Neural progenitor cell (in vitro differentiated cells): ENCODE data around the gene ARVCF. TPM values are rescaled to one million over a fixed set of nuclear protein-coding genes. Genes with fewer than 3 reads are reported as not detected.

ENCODE experiments used
- DNase-seq: peaks from one replicate; pipeline ENCODE4 v3.0.0-alpha.2; 2016; ENCODE audit warnings: low spot score
- H2AFZ ChIP-seq: fragments of 200-600 bp; sonication (generic); replicated peaks from 2 replicates; pipeline ENCODE4 v1.6.1; 2016; ENCODE audit warnings: antibody characterized with exemption
- H3F3A ChIP-seq: fragments of 200-600 bp; sonication (generic); 2 replicates; pipeline ENCODE4 v1.6.1; 2016; ENCODE audit warnings: antibody characterized with exemption, low read depth
- H3K27ac ChIP-seq: fragments of 200-600 bp; sonication (generic); 2 replicates; pipeline ENCODE4 v1.5.1; 2016; ENCODE audit warnings: mild to moderate bottlenecking
- H3K27me3 ChIP-seq: fragments of 200-600 bp; sonication (generic); 2 replicates; pipeline ENCODE4 v1.6.1; 2016; ENCODE audit warnings: mild to moderate bottlenecking, moderate library complexity
- H3K36me3 ChIP-seq: fragments of 200-600 bp; sonication (generic); 2 replicates; pipeline ENCODE4 v1.5.1; 2016
- H3K4me1 ChIP-seq: fragments of 200-600 bp; sonication (generic); 2 replicates; pipeline ENCODE4 v1.6.1; 2016; ENCODE audit warnings: mixed run types
- H3K4me2 ChIP-seq: fragments of 200-600 bp; sonication (generic); 2 replicates; pipeline ENCODE4 v1.6.1; 2016
- H3K4me3 ChIP-seq: fragments of 200-600 bp; sonication (generic); 2 replicates; pipeline ENCODE4 v1.5.1; 2016
- H3K79me2 ChIP-seq: fragments of 200-600 bp; sonication (generic); 2 replicates; pipeline ENCODE4 v1.6.1; 2016; ENCODE audit warnings: low read depth
- H3K9ac ChIP-seq: fragments of 200-600 bp; sonication (generic); 2 replicates; pipeline ENCODE4 v1.6.1; 2016
- H3K9me3 ChIP-seq: fragments of 200-600 bp; sonication (generic); 2 replicates; pipeline ENCODE4 v1.5.1; 2016; ENCODE audit warnings: low read depth
- H4K20me1 ChIP-seq: fragments of 200-600 bp; sonication (generic); 2 replicates; pipeline ENCODE4 v1.6.1; 2016; ENCODE audit warnings: low read depth
- H3K27ac Mint-ChIP-seq: 3 replicates; pipeline ENCODE4 v1.8.0; 2021; ENCODE audit warnings: mixed read lengths
- H3K27me3 Mint-ChIP-seq: 2 replicates; pipeline ENCODE4 v1.8.0; 2022; ENCODE audit warnings: low read depth, mild to moderate bottlenecking, inconsistent platforms, moderate library complexity, mixed read lengths; ENCODE audit not compliant: insufficient read depth
- H3K36me3 Mint-ChIP-seq: 3 replicates; pipeline ENCODE4 v1.8.0; 2021; ENCODE audit warnings: mixed read lengths
- H3K4me1 Mint-ChIP-seq: 3 replicates; pipeline ENCODE4 v1.8.0; 2021; ENCODE audit warnings: mixed read lengths
- H3K4me3 Mint-ChIP-seq: 3 replicates; pipeline ENCODE4 v1.8.0; 2021; ENCODE audit warnings: mild to moderate bottlenecking, moderate library complexity, mixed read lengths
- H3K9me3 Mint-ChIP-seq: 3 replicates; pipeline ENCODE4 v1.8.0; 2020; ENCODE audit warnings: mixed read lengths
- CTCF ChIP-seq: fragments of 200-600 bp; sonication (generic); IDR thresholded peaks from 2 replicates; pipeline ENCODE4 v1.5.1; 2017; ENCODE audit warnings: antibody characterized with exemption, mild to moderate bottlenecking
- EZH2 ChIP-seq: fragments of 200-600 bp; sonication (generic); IDR thresholded peaks from 2 replicates; pipeline ENCODE4 v1.6.1; 2017; ENCODE audit warnings: antibody characterized with exemption, mild to moderate bottlenecking, moderate library complexity
- EZH2phosphoT487 ChIP-seq: fragments of 200-600 bp; sonication (generic); IDR thresholded peaks from 2 replicates; pipeline ENCODE4 v1.6.1; 2017; ENCODE audit warnings: antibody characterized with exemption
- total RNA-seq: library from RNA; depleted of rRNA; stranded (reverse); fragments of >200 nt; gene quantifications from 2 replicates; pipeline ENCODE4 v1.2.3, GENCODE V29; 2015; ENCODE audit warnings: low replicate concordance

Gene ARVCF
- total RNA-seq, 1 donor from 2014 or later: 35.4 TPM

GRCh38 chr22:19970479-19971275, 45.9 kb downstream of the ARVCF start:
- no peaks in the 10 kb centered on the region for H3K36me3 ChIP-seq
- no peaks in the 10 kb centered on the region for H3K79me2 ChIP-seq
- H3F3A ChIP-seq: peaks cover 17% of the 10 kb centered on the region
- Mint-ChIP-seq H3K4me3 (peak overlapping the region; percentile 57), H3K9me3 (no peaks in the 10 kb centered on the region), H3K36me3 (peaks cover 4% of the 10 kb centered on the region), H3K4me1 (peaks cover 40% of the 10 kb centered on the region), H3K27me3 (peaks cover 5% of the 10 kb centered on the region), H3K27ac (peak overlapping the region; percentile 82)
- no peak overlapping the region for H3K9ac ChIP-seq
- H3K4me2 ChIP-seq: no peak overlapping the region
- H3K4me1 ChIP-seq: peaks cover 10% of the 10 kb centered on the region
- TF ChIP-seq EZH2 (no peak), EZH2phosphoT487 (no peak), CTCF (peak; percentile 92)
- H4K20me1 ChIP-seq: peaks cover 28% of the 10 kb centered on the region
- no peaks in the 10 kb centered on the region for H3K9me3 ChIP-seq
- peak; percentile 80 for DNase-seq
- H3K27me3 ChIP-seq: no peaks in the 10 kb centered on the region
- no peak overlapping the region for H3K4me3 ChIP-seq
- no peak overlapping the region for H2AFZ ChIP-seq
- no peak overlapping the region for H3K27ac ChIP-seq

GRCh38 chr22:19970031-19970478, 46.6 kb downstream of the ARVCF start:
- Histone ChIP-seq H3K79me2 (no peaks in the 10 kb centered on the region), H3K4me2 (no peak overlapping the region), H3K4me1 (peaks cover 5% of the 10 kb centered on the region), H2AFZ (no peak overlapping the region), H3F3A (peaks cover 17% of the 10 kb centered on the region), H3K27me3 (no peaks in the 10 kb centered on the region), H3K9me3 (no peaks in the 10 kb centered on the region), H3K4me3 (no peak overlapping the region), H3K9ac (no peak overlapping the region), H4K20me1 (peaks cover 23% of the 10 kb centered on the region), H3K27ac (no peak overlapping the region), H3K36me3 (no peaks in the 10 kb centered on the region)
- H3K27me3 Mint-ChIP-seq: peaks cover 5% of the 10 kb centered on the region
- H3K4me1 Mint-ChIP-seq: peaks cover 36% of the 10 kb centered on the region
- H3K36me3 Mint-ChIP-seq: peaks cover 4% of the 10 kb centered on the region
- DNase-seq: no peak
- no peak overlapping the region for H3K27ac Mint-ChIP-seq
- no peaks in the 10 kb centered on the region for H3K9me3 Mint-ChIP-seq
- TF ChIP-seq CTCF (no peak), EZH2 (no peak), EZH2phosphoT487 (no peak)
- no peak overlapping the region for H3K4me3 Mint-ChIP-seq

- Histone ChIP-seq H3K79me2 (no peaks in the 10 kb centered on the region), H3K27ac (no peak overlapping the region), H3K27me3 (no peaks in the 10 kb centered on the region), H3K36me3 (no peaks in the 10 kb centered on the region), H4K20me1 (peaks cover 16% of the 10 kb centered on the region), H2AFZ (no peak overlapping the region), H3K4me1 (no peaks in the 10 kb centered on the region), H3K4me3 (no peak overlapping the region), H3K4me2 (no peak overlapping the region), H3K9me3 (no peaks in the 10 kb centered on the region), H3F3A (peaks cover 14% of the 10 kb centered on the region), H3K9ac (no peak overlapping the region)
- H3K4me1 Mint-ChIP-seq: peaks cover 29% of the 10 kb centered on the region
- peaks cover 4% of the 10 kb centered on the region for H3K36me3 Mint-ChIP-seq
- TF ChIP-seq EZH2phosphoT487 (no peak), EZH2 (no peak), CTCF (no peak)
- peaks cover 5% of the 10 kb centered on the region for H3K27me3 Mint-ChIP-seq
- DNase-seq: no peak
- H3K27ac Mint-ChIP-seq: no peak overlapping the region
- H3K4me3 Mint-ChIP-seq: no peak overlapping the region
- H3K9me3 Mint-ChIP-seq: no peaks in the 10 kb centered on the region
These were observed 47.3 kb downstream of the ARVCF start for GRCh38 chr22:19969141-19969928.
